H9 (cell line): ENCODE data around the gene CSF2. TPM values are rescaled to one million over a fixed set of nuclear protein-coding genes. Genes with fewer than 3 reads are reported as not detected.

Source experiments
- DNase-seq: peaks from one replicate; pipeline ENCODE4 v3.0.0-alpha.2; 2017
- H2AFZ ChIP-seq: one replicate; pipeline ENCODE4 v1.6.1; 2013; ENCODE audit warnings: mild to moderate bottlenecking, low read length, control low read depth, moderate library complexity
- H2AK5ac ChIP-seq: 2 replicates; pipeline ENCODE4 v1.6.1; 2013; ENCODE audit warnings: low read length, control low read depth, mixed read lengths; ENCODE audit not compliant: insufficient read length
- H2BK120ac ChIP-seq: one replicate; pipeline ENCODE4 v1.6.1; 2013; ENCODE audit warnings: low read depth, mild to moderate bottlenecking, low read length, control low read depth, inconsistent platforms; ENCODE audit not compliant: poor library complexity, severe bottlenecking
- H2BK12ac ChIP-seq: 2 replicates; pipeline ENCODE4 v1.6.1; 2013; ENCODE audit warnings: low read length, control low read depth, mixed read lengths, low read depth; ENCODE audit not compliant: insufficient read length
- H2BK15ac ChIP-seq: 2 replicates; pipeline ENCODE4 v1.6.1; 2013; ENCODE audit warnings: low read depth, low read length, control low read depth
- H2BK20ac ChIP-seq: one replicate; pipeline ENCODE4 v1.6.1; 2013; ENCODE audit warnings: low read depth, mild to moderate bottlenecking, low read length, control low read depth, inconsistent platforms; ENCODE audit not compliant: poor library complexity, severe bottlenecking
- H2BK5ac ChIP-seq: 2 replicates; pipeline ENCODE4 v1.6.1; 2013; ENCODE audit warnings: low read length, control low read depth, mixed read lengths; ENCODE audit not compliant: insufficient read length
- H3K14ac ChIP-seq: 2 replicates; pipeline ENCODE4 v1.6.1; 2013; ENCODE audit warnings: low read length, control low read depth; ENCODE audit not compliant: insufficient read depth
- H3K18ac ChIP-seq: 2 replicates; pipeline ENCODE4 v1.6.1; 2013; ENCODE audit warnings: low read depth, mild to moderate bottlenecking, mixed read lengths, low read length, control low read depth; ENCODE audit not compliant: insufficient read length
- H3K23ac ChIP-seq: 2 replicates; pipeline ENCODE4 v1.6.1; 2013; ENCODE audit warnings: low read length, control low read depth, mixed read lengths, low read depth; ENCODE audit not compliant: insufficient read length
- H3K23me2 ChIP-seq: 2 replicates; pipeline ENCODE4 v1.6.1; 2013; ENCODE audit warnings: low read depth, mild to moderate bottlenecking, mixed read lengths, low read length, control low read depth; ENCODE audit not compliant: insufficient read length, poor library complexity, severe bottlenecking
- H3K27ac ChIP-seq: 2 replicates; pipeline ENCODE4 v1.5.1; 2013; ENCODE audit warnings: low read length, control low read depth, mixed read lengths, low read depth; ENCODE audit not compliant: insufficient read length
- H3K27me3 ChIP-seq: 2 replicates; pipeline ENCODE4 v1.6.1; 2013; ENCODE audit warnings: low read length, control low read depth, inconsistent platforms; ENCODE audit not compliant: insufficient read depth
- H3K4ac ChIP-seq: 2 replicates; pipeline ENCODE4 v1.6.1; 2013; ENCODE audit warnings: low read depth, mild to moderate bottlenecking, control low read depth, inconsistent platforms, low read length, moderate library complexity
- H3K4me1 ChIP-seq: 2 replicates; pipeline ENCODE4 v1.6.1; 2013; ENCODE audit warnings: low read length, control low read depth, inconsistent platforms; ENCODE audit not compliant: insufficient read depth
- H3K4me2 ChIP-seq: 2 replicates; pipeline ENCODE4 v1.6.1; 2013; ENCODE audit warnings: low read length, control low read depth, mixed read lengths; ENCODE audit not compliant: insufficient read length, insufficient read depth
- H3K56ac ChIP-seq: 2 replicates; pipeline ENCODE4 v1.6.1; 2013; ENCODE audit warnings: low read depth, mild to moderate bottlenecking, mixed read lengths, low read length, control low read depth; ENCODE audit not compliant: insufficient read length
- H3K79me1 ChIP-seq: 2 replicates; pipeline ENCODE4 v1.6.1; 2013; ENCODE audit warnings: low read depth, mild to moderate bottlenecking, moderate library complexity, low read length, control low read depth, inconsistent platforms; ENCODE audit not compliant: insufficient read depth, poor library complexity, severe bottlenecking
- H3K79me2 ChIP-seq: 2 replicates; pipeline ENCODE4 v1.6.1; 2013; ENCODE audit warnings: low read length, control low read depth, inconsistent platforms; ENCODE audit not compliant: insufficient read depth
- H3K9ac ChIP-seq: 2 replicates; pipeline ENCODE4 v1.6.1; 2013; ENCODE audit warnings: low read length, control low read depth, mixed read lengths; ENCODE audit not compliant: insufficient read length; ENCODE audit errors: extremely low read depth
- H3K9me3 ChIP-seq: one replicate; pipeline ENCODE4 v1.6.1; 2013; ENCODE audit warnings: low read depth, low read length, inconsistent platforms; ENCODE audit not compliant: control insufficient read depth
- H3T11ph ChIP-seq: one replicate; pipeline ENCODE4 v1.6.1; 2013; ENCODE audit warnings: mild to moderate bottlenecking, low read length, control low read depth, inconsistent platforms
- H4K20me1 ChIP-seq: one replicate; pipeline ENCODE4 v1.6.1; 2013; ENCODE audit not compliant: control insufficient read depth, insufficient read length, insufficient read depth
- H4K5ac ChIP-seq: 2 replicates; pipeline ENCODE4 v1.6.1; 2013; ENCODE audit warnings: low read depth, mild to moderate bottlenecking, mixed read lengths, low read length, control low read depth; ENCODE audit not compliant: insufficient read length
- H4K8ac ChIP-seq: replicated peaks from 2 replicates; pipeline ENCODE4 v1.6.1; 2013; ENCODE audit warnings: low read length, control low read depth, mixed read lengths, low read depth; ENCODE audit not compliant: insufficient read length
- H4K91ac ChIP-seq: 2 replicates; pipeline ENCODE4 v1.6.1; 2013; ENCODE audit warnings: low read depth, mild to moderate bottlenecking, moderate library complexity, mixed read lengths, low read length, control low read depth; ENCODE audit not compliant: insufficient read length
- H3K27ac Mint-ChIP-seq, 3 experiments: 2 replicates in 2 of 3; 3 replicates in 1 of 3; pipeline ENCODE4 v1.8.0; 2020 to 2021; ENCODE audit warnings: mixed read lengths in 3 of 3, mild to moderate bottlenecking in 1 of 3, moderate library complexity in 1 of 3
- H3K27me3 Mint-ChIP-seq: 2 replicates; pipeline ENCODE4 v1.8.0; 2021; ENCODE audit warnings: low read depth, mild to moderate bottlenecking, moderate library complexity, mixed read lengths
- H3K36me3 Mint-ChIP-seq, 3 experiments: 2 replicates in 2 of 3; 3 replicates in 1 of 3; pipeline ENCODE4 v1.8.0; 2020 to 2021; ENCODE audit warnings: low read depth in 3 of 3, mixed read lengths in 3 of 3; ENCODE audit not compliant: insufficient read depth in 1 of 3
- H3K4me1 Mint-ChIP-seq, 2 experiments: 2 replicates each; pipeline ENCODE4 v1.8.0; 2020; ENCODE audit warnings: mixed read lengths in 2 of 2
- H3K4me3 Mint-ChIP-seq, 2 experiments: 2 replicates in 1 of 2; 3 replicates in 1 of 2; pipeline ENCODE4 v1.8.0; 2020 to 2021; ENCODE audit warnings: mild to moderate bottlenecking in 2 of 2, mixed read lengths in 2 of 2, moderate library complexity in 1 of 2
- H3K9me3 Mint-ChIP-seq, 2 experiments: 2 replicates in 1 of 2; 3 replicates in 1 of 2; pipeline ENCODE4 v1.8.0; 2020; ENCODE audit warnings: mild to moderate bottlenecking in 2 of 2, mixed read lengths in 2 of 2, moderate library complexity in 1 of 2
- WGBS: extraction: QIAGEN DNeasy Blood & Tissue Kit; methylation state at CpG from one replicate; pipeline ENCODE4 v1.1.7; 2013; ENCODE audit warnings: missing lambda C conversion rate, low lambda C conversion rate, mixed read lengths; ENCODE audit not compliant: insufficient read length; ENCODE audit errors: extremely low coverage; 5-methylcytosine and 5-hydroxymethylcytosine counted together
- total RNA-seq: library from RNA; stranded (reverse); gene quantifications from 2 replicates; pipeline ENCODE4 v1.2.1, GENCODE V29; 2021
- TF ChIP-seq, protein P1 (sequence below): fragments of 200-600 bp; sonication (generic); conservative IDR thresholded peaks from 3 replicates; pipeline ENCODE4 v1.8.0; 2021; ENCODE audit warnings: antibody characterized with exemption, mild to moderate bottlenecking

The CSF2 gene
- total RNA-seq, 1 experiment from 2014 or later, result not detected

DNA sequence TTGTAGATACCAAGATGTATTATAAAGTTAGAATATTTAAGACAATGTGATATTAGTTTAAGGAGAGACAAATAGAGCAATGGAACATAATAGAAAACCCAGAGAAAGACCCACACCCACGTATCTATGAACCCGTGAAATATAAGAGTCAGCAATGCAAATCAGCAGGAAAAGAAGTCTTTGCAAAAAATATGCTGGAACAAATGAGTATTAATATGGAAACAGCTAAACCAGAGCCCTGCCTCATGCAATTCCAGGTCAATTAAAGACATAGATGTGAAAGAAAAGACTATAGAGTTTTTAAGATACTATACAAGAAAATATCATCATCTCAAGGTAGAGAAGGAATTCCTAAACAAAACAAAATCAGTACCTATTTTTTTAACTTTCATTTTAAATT is 36.2 kb upstream of the CSF2 start:
- Histone ChIP-seq H2BK5ac (no peak overlapping the region), H3K18ac (no peak overlapping the region), H2AFZ (no peak overlapping the region), H4K91ac (no peak overlapping the region), H3K23ac (no peak overlapping the region), H3K27me3 (no peaks in the 10 kb centered on the region), H3K4me1 (no peaks in the 10 kb centered on the region), H2BK12ac (no peak overlapping the region), H3T11ph (no peak overlapping the region), H2BK120ac (no peak overlapping the region), H4K8ac (no peak overlapping the region), H4K5ac (no peak overlapping the region), H4K20me1 (no peaks in the 10 kb centered on the region), H3K79me1 (no peaks in the 10 kb centered on the region), H3K56ac (no peak overlapping the region), H3K9ac (no peak overlapping the region), H3K79me2 (no peaks in the 10 kb centered on the region), H3K23me2 (no peaks in the 10 kb centered on the region), H3K4me2 (no peak overlapping the region), H3K4ac (no peak overlapping the region), H2BK15ac (no peak overlapping the region), H3K14ac (no peak overlapping the region), H3K27ac (no peak overlapping the region), H2AK5ac (no peak overlapping the region), H2BK20ac (no peak overlapping the region), H3K9me3 (no peaks in the 10 kb centered on the region)
- Mint-ChIP-seq H3K36me3 (no peaks in the 10 kb centered on the region), H3K9me3 (no peaks in the 10 kb centered on the region), H3K27ac (no peak overlapping the region), H3K4me1 (no peaks in the 10 kb centered on the region), H3K4me3 (no peak overlapping the region), H3K27me3 (peaks cover 18% of the 10 kb centered on the region)
- DNase-seq, result no peak
- TF ChIP-seq, protein P1, sequence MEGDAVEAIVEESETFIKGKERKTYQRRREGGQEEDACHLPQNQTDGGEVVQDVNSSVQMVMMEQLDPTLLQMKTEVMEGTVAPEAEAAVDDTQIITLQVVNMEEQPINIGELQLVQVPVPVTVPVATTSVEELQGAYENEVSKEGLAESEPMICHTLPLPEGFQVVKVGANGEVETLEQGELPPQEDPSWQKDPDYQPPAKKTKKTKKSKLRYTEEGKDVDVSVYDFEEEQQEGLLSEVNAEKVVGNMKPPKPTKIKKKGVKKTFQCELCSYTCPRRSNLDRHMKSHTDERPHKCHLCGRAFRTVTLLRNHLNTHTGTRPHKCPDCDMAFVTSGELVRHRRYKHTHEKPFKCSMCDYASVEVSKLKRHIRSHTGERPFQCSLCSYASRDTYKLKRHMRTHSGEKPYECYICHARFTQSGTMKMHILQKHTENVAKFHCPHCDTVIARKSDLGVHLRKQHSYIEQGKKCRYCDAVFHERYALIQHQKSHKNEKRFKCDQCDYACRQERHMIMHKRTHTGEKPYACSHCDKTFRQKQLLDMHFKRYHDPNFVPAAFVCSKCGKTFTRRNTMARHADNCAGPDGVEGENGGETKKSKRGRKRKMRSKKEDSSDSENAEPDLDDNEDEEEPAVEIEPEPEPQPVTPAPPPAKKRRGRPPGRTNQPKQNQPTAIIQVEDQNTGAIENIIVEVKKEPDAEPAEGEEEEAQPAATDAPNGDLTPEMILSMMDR, result no peak
- no CpG with 5 or more reads among the region's 2 CpGs for WGBS
